Measurements from ENCODE around the gene GSTM2.

GSTM2 gene

DNA sequence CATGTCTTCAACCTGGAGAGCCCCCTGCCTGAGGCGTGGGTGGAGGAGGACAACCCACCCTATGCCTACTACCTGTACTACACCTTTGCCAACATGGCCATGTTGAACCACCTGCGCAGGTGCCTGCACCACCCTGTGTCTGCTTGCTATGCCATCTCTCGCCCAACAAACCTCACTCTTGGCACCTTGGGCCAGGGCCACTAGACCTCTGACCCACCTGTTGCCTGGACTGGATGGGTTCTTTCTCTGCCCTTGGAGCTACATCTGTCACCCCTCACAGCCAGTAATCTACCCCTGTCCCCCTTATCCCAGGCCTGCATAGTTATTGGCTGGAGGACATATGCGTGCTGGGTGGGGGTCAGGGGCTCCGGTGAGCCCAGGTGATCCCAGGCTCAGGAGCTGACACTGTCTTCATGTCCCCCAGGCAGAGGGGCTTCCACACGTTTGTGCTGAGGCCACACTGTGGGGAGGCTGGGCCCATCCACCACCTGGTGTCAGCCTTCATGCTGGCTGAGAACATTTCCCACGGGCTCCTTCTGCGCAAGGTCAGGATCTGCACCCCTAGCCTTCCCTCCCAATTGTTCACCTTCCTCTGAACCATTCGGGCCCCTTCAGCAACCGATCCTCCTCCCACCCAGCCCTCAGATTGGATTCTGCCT, 38.4 kb upstream of the GSTM2 start:
- DNase-seq, result no peak

DNA sequence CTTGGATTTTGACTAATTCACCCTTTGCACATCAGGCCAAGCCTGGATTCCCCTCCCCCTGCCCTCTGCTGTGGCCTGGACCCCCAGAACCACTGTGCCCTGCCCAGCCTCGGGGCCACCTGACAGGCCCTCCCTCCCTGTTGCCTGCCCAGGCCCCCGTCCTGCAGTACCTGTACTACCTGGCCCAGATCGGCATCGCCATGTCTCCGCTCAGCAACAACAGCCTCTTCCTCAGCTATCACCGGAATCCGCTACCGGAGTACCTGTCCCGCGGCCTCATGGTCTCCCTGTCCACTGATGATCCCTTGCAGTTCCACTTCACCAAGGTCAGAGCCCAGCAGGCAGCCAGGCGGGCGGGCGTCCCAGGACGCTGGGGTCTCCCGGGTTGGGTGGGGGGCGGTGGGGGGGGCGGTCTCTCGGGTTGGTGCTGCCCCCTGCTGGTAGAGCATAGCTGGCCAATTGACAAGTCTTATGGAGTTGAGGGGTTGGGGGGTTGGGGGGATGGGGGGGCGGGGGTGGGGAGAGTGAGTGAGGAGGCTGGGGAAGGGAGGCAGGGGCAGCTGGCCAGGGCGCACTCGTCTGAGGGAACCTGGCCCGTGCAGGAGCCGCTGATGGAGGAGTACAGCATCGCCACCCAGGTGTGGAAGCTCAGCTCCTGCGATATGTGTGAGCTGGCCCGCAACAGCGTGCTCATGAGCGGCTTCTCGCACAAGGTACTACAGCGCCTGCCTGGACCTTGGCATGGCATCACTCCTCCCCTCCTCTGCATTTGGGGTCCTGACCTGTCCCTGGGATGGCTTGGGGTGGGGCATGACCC, 37.6 kb upstream of the GSTM2 start:
- no peak for DNase-seq

DNA sequence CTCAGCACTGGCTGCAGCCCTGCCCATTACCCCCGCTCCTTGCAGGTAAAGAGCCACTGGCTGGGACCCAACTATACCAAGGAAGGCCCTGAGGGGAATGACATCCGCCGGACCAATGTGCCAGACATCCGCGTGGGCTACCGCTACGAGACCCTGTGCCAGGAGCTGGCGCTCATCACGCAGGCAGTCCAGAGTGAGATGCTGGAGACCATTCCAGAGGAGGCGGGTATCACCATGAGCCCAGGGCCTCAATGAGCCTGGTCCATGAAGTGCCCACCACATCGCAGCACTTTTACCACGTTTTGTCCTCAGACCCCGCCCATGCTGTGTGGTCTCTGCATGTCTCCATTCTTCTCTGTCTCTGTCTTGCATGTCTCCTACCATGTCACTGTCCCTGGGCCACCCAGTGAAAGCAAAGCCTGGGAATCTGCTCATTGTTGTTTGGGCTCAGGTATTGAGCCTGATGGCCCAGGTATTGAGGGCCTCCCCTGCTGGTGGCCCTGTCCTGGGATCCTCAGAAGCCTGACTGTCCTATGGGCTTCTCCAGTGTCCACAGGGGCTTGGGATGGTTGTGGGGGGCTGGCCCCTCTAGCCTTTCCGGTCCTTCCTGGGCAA, 36.9 kb upstream of the GSTM2 start:
- DNase-seq, result no peak

DNA sequence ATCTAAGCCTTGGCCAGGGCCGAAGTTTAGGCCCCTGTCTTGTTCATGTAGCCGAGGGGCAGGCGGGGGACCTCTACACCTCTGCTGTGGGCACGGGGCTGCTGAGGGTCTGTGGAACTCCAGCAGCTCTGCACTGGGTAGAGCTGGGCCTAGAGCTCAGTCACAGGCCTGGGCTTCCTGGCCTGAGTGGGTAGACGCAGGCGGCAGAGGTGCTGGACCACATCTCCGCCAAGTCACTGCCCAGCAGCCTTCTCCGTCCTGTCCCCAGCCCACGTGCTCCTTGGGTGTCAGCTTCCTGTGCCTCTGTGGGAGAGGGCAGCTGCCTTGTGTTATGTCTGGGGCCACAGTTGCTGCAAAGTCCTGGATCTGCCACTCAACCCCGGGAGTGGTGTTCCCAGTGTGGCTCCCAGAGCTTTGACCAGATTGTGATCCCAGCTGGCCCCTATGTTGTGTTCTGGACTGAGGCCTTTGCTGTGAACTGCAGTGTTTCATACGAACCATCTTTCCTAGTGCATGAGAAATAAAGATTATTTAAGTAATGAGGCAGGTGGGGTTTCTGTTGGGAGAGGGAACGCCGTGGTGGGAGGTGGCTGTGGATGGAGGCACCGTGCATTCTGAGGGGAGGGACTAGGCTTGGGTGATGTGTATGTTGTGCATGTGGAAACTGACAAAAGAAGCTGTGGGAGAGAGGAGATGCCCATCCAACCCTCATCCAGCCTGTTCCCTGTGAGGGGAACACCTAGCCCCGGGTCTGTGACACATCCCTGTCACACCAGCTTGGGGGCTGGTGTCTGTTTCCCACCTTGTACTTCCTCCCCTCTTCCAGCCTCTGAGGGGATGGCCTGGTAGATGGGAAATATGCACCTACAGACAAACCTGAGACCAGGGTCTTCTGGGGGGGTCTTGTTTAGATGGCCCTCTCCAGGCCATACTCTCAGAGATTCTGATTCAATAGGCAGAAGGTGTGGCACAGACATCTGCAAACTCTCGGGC, 36.0 kb upstream of the GSTM2 start:
- no peak for DNase-seq

DNA sequence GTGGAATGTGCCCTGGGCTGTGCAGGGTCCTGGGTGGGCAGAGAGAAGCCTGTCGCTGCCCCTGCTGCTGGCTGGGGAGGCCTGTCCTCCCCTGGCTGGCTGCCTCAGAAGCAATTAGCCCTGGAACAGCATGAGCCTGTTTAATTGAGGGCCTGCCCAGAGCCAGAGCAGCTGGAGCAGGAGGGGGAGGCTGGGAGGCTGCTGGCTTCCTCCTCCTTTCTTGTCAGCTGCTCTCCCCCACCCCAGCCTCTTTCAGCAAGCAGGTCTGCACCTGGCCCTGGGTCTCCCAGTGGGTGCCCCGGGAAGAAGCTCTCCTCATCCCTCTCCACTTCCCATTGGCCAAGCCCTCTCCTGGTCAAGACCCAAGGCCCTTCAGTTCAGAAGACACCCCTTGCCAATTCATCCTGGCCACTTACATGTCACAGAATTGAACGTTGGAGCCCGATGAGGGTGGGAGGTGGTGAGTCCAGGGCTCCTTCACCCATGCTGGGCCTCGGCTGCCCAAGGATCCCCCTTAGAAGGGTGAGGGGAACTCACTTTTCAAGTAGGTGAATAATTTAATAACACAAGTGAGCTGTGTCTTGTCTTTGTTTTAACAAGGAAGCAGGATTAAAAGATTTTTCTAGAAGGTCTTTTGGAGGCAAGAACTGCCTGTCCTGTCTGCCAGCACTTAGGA, 35.0 kb upstream of the GSTM2 start:
- peak in 49 of 58 donors; percentile 33 to 81 (median 58) for DNase-seq

DNA sequence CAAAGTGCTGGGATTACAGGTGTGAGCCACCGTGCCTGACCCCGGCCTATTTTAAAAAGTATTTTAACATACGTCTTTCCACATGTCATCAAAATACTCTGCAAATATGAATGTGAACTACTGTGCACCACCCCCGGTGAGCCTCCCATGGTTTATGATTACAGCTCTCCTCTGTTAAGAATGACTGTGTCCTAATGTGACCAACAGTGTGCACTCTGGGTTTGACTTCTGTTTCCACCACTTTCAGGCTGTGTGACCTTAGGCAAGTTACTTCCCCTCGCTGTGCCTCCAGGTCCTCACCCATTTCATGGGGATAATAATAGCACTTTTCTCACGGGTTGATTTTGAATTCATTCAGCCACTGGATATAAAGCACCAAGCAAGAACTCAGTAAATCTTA, 33.6 kb upstream of the GSTM2 start:
- no peak for DNase-seq

DNA sequence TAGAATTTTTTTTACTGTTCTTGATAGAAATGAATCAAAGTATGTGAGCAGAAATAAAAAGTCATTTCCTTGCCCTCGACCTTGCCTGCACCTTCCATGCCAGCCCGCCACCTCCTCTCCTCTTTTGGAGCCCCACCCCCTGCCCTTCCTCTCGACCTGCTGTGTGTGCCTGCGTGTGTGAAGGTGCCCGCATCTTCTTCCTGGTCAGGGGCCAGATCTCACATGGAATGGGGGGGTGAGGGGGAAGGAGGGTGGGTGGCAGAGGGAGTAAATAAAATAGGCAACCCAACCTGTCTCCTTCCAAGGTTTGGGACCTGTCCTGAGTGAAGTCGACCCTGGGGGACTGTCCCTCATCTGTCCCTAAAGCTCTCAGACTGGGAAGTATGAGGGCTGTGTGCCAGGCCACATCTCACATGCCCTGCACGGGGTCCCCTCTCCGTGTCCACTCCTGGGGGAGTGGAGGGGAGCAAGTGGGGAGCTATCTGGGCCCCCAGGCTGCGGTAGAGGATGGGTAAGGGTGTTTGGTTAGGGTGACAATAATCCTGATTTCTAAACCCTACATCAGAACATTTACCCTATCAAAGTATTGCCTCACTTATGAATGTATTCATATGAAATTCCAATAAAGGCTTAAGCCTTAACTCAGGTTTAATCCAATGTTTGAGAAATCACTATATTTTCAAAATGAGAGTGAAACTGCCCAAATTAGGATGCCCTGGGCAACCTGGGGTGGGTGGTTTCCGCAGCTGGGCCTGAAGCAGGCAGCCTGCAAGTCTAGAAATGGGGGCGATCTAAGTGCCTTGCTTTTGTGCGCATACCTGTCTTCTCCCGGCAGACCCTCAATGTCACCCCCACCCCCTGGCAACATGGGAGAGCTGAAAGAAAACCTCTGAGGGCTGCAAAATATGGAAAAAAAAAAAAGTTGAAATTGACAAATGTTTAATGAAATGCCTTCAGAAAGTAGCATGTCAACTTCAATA, 32.8 kb upstream of the GSTM2 start:
- DNase-seq, result no peak

DNA sequence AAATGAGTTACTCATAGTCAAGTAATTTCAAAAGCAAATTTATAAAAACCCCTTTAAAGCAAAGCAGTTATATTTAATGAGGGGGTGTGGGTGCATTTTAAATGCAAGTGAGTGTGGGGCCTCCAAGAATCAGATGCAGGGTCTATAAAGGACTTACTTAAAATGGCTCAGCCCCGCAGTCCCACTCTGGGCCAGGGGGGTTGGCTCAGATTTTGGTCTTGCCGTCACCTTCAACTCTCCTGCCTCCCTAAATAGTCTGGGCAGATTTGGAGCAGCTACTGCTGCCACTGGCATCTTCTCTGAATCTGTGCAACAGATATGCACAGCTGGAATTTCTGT, 32.0 kb upstream of the GSTM2 start:
- no peak for DNase-seq

DNA sequence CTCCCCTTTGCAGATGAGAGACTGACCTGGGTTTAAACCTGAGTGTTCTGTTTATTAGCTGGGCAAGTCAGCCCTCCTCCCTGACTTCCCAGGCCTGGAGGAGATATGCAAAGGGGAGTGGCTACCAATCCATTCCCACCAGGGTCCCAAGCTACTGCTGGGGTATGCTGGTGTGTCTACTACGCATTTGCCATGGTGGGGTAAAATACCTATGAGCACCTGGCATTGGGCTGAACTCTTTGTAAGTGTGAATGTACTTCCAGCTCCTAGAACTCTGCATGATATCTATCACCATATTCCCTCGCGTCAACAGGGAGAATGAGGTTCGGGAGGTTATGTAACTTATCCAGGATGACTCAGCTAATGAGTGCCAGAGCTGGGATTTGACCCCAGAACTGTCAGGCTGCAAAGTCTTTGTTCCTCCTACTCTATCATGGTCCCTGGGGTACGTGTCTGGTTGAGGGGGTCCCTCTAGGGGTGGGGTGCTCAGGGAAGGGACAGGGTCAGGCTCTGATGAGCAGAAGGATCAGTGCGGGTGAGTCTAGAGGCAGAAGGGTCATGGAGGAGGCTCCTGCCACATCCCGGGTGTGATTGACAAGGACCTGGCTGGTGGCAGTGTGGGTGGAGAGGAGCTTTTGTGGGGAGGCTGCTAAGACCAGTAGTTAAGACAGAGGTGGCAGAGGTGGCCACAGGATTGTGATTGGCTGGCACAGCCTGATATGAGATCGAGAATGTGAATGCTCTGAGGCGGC, 31.5 kb upstream of the GSTM2 start:
- DNase-seq, result no peak

DNA sequence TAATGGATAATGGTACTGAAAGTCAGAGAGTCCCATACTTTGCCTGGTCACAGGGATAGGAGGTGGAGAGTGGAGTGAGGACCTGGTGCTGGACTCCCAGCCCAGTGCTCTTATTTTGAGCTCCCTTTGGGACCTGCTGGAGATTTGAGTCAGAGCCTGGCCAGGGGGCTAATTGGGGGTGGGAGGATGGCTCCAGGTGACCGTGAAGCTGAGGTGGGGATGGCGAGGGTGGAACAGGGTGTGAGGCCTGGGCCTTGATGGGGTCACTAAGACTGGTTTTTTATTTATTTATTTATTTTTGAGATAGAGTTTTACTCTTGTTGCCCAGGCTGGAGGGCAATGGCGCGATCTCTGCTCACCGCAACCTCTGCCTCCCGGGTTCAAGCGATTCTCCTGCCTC, 30.4 kb upstream of the GSTM2 start:
- DNase-seq, result no peak

DNA sequence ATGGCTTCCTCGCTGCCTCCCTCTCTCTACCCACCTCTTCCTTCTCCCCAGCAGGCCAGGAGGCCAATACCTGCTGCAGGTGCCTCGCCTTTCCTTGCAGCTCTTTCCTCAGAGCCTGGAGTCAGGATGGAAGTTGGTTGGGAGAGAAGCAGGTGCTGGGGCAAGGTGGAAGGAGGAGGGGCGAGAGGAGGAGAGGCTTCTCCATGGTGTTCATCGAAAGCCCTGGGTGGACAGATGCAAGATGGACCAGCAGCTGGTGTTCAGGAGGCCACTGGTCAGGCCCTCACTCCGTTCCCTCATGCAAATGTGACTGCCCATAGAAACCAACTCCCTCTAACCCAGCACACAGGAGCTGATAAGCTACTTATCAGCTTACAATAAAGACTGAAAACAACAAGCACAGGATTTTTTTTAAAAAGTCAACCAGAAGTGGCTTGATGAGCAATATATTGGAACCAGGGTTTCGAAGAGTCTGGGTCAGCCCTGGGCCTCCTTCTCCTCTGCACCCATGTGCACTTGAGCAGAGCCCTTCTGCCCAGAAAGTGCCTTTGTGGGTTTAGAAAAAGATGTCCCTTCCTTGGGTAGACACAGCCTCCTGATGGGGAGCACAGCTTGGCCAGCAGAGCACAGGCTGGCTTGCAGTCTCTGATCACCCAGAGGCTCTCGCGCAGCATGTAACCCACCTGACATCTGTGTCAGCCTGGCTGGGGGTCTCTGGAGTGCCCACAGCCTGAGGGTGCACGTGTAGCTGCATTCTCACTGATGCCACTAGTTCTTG, 28.6 kb upstream of the GSTM2 start:
- no peak for DNase-seq

DNA sequence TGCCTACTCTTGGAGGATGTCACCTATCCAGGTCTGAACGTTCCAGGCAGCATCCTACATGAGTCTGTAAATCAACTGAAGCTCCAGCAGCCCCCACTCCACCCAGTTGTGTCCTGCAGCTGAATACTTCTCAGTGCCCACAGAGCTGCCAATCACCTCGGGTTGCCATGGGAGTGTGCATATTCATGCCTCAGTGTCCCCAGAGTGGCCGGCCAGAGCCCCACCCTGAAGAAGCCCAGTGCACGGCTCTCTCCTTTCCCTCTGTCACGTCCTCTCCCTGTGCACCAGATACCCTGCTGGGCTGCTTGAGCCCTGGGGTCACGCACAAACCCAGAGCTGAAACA, 28.0 kb upstream of the GSTM2 start:
- no peak for DNase-seq

DNA sequence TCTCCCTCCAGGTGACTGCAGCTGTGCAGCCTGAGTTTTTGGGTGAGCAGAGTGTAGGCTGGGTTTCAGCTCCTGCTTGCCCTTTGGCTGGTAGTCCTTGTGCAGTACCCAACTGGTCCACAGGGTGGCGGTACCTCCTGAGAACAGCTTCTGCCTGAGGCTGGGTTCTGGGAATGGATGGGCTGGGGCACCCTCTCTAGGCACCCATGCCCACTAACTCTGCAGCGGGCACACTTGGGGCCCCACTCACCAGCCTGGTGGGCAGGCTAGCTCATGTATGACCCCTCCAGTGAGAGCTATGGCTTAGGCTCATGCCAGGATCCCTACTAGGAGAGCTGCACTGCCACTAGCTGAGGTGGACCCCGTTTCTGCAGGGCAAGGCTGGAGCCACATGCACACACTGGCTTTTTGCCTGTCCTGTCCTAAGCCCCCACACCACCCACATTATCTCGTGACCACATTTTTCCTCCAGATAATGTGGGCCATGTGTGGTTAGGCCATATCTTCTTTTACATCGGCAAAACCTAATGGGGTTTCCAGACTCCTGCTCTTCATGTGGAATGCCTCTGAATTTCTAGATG, 27.5 kb upstream of the GSTM2 start:
- peak in 53 of 58 donors; percentile 24 to 93 (median 67) for DNase-seq

DNA sequence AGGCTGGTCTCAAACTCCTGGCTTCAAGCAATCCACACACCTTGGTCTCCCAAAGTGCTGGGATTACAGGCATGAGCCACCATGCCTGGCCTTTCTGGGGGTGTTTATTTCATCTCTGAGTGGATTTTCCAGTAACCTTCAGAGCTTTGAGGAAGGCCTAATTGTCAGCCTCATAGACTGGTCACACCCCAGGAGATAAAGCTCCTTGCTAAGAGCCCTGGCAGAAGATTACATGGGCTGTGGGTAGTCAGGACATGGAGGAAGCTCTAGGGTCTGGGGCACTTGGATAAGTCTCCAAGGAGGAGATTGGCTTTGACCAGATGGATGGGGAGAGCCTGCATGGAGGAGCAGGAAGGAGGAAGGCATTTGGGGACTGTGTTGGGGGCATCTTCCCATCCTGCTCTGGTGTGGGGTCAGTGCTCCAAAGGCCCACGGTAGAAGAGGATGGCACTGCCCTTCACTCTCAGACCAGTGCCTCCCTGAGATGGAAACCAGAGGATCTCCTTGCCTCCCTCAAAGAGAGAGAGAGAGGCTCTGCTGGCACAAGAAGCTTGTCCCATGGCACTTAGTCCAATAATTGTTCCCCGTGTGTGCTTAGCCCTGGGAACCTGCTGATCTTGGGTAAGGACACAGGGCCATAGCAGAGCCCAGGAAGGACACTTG, 26.6 kb upstream of the GSTM2 start:
- no peak for DNase-seq

DNA sequence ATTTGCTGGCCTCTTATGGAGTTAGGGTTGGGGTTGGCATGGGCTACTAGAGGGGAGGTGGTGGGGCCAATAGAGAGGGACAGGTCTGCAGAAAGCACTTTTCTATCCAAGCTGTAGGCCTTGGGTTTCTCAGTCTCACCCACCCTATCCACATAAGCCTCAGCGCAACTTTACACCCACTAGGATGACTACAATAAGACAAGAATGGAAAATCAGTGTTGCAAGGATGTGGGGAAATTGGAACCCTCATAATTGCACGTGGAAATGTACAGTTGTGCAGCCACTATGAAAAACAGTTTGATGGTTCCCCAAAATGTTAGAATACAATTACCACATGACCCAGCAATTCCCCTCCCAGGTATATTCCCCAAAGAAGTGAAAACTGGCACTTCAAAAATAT, 26.0 kb upstream of the GSTM2 start:
- no peak for DNase-seq

DNA sequence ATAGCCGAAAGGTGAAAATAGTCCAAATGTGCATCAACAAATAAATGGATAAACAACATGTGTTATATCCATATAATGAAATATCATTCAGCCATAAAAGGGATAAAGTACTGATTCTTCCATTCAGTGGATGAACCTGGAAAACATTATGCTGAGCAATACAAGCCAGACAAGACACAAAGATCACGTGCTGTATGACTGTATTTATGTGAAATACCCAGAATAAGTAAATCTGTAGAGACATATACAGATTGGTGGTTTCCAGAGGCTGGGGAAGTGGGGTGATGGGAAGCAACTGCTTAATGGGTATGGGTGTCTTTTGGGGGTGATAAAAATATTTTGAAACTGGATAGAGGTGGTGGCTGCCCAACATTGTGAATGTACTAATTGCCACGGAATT, 25.2 kb upstream of the GSTM2 start:
- no peak for DNase-seq
